HPDE6-E6E7 (cell line): ENCODE results near the gene AGBL4.

Experiments used
- DNase-seq: peaks from one replicate; pipeline ENCODE4 v3.0.0; 2011; ENCODE audit warnings: missing footprints; ENCODE audit errors: extremely low spot score

The AGBL4 gene

DNA sequence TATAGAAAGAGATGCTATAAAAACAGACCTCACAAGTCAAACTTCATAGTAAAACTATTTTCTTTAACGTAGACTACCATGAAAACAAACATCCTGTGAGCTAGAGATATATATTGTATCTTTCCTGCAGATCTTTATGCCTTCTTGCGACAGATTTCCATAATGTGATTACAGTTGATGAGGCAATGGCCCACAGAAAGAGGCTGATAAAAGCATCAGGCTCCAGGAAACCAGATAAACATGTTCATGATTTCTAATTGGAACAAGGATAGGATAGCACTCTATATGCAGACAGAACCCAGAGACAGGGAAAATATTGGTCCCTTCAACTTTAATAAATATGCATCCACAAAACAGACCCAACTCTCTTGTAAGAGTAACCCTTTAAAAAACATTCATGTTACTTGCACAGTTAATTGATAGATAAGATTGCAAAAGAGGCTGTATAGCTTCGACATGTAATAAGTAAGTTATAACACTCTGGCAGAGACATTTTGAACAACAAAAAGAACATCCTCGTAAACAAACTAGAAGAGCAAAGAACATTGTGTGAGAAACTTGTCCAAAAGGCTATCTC is 329.4 kb downstream of the AGBL4 start:
- no peak for DNase-seq

DNA sequence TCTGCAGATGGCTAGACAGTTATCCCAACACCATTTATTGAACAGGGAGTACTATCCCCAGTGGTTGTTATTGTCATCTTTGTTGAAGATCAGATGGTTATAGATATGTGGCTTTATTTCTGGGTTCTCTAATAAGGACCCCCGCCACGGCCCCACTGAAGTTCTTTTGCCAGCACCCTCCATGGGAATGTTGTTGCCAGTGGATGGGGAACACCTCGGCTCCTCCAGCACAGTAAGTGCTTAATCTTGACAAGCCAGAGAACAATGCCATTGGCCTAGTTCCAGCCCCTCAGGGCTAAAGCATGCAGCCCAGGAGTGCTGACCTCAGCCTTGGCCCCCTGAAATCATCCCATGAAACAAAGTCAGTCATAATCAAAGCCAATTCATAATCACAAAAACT is 337.6 kb downstream of the AGBL4 start:
- DNase-seq: no peak

DNA sequence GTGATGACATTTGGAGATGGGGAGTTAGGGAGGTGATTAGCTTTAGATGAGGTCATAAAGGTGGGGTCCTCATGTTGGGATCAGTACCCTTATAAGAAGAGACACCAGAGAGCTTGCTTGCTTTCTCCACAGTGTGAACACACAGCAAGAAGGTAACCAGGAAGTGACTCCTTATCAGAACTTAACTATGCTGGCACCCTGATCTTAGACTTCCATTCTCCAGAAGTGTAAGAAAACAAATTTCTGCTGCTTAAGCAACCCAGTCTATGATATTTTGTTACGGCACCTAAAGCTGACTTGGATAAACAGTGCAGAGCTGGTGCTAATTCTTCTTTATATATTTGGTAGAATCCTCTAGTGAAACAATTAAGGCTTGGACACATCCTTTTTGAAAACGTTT is 346.0 kb downstream of the AGBL4 start:
- DNase-seq: no peak

DNA sequence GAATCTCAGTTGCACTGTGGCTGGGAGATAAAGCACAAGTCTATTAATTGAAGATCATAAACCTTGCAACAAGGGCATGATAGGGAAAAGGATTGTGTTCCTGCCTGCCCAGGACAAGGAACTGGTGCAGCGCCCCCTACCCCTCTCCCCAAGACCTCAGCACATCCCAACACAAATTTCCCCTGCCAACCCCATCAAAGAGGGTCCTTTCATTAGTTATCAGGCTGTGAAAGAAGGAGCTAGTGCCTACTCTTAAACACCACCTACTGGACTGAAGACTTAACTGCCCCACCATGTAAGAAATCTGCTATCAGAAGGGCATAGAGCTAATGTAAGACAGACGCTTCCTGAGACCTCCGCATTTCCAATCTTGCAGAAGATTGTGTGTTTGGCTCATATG is 372.6 kb downstream of the AGBL4 start:
- DNase-seq: no peak

DNA sequence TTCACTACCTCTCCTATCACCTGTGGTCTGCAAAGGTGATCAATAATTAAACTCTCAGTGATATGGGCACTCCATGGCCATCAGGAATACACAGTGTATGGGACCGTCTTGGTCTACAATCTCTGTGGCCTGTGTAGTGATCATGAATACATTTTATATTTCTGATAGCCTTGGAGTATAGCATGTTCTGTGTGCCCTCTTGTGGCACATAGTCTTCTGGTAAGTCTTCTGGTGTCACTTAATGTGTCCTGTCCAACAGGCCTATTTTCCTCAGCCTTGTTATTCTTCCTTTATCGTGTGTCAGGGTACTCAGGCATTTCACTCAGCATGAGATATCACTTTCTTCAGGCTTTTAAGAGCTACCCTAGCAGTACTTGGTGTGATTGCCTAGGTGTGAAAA is 393.6 kb downstream of the AGBL4 start:
- no peak for DNase-seq

DNA sequence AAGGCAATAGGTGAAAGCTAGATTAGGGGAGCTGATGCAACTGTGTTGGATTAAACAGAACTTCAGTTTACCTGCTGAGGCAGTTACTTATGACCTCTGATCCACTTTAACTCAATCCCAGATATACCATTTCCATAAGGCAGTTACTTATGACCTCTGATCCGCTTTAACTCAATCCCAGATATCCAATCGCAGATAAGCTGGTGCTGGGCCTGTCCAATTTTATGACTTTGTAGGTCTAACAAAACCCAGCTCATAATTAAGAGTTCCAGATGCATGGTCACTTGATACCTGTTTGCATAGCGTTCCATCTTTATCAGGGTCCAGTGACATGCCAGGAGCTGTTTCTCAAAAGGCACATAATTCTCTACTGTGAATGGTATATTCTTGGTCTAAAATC is 396.0 kb downstream of the AGBL4 start:
- DNase-seq: no peak

DNA sequence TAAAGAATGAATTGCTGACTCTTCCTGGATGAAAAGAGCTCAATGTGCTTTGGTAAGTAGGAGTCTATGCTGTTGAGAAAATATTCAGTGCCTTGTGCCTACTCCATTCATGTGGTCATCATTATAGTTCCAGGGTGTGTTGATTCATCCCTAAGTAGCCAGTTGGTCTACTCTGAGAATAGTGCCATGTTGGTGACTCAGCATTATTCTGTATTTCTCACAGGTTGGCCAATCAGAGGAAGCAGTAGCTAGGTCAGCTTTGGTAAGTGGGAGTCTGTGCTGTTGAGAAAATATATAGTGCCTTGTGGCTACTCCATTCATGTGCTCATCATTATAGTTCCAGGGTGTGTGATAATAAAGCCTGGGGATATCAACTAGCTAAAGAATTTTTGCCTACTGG is 397.3 kb downstream of the AGBL4 start:
- DNase-seq: no peak

DNA sequence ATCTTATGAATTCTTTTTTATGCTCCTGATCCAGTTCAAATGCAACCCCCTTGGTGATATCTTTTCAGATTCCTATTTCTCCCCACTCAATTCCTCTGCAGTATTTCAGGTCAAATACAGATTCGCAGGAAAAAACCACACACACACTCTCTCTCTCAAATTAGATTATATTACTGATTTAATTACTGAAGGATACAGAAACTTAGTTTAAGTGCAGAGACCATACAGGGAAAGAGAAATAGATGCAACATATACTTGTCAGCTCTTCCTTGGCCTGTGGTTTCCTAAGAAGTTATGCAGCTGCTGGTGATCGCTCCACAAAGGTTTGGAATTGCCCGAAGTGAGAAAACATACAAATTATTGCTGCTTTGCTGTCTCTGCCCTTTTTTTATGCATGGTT is 400.9 kb downstream of the AGBL4 start:
- no peak for DNase-seq

DNA sequence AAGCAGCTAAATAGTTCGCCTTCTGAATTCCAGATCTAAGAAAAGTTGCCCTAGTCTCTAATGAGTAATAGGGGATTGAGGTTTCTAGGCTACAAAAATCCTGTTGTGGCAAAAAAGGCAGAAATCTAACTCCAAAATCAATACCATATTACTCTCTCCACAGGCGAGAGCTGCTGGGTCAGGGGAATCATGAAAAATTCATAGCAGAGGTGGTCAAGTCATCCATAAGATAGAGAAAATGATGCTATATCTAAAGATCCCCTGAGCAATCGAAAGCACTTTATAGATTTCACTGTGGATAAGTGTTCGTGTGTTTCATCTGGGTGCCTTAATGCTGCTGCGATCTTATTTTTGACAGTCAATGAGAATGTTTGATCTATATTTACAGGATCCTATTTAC is 417.7 kb downstream of the AGBL4 start:
- DNase-seq: no peak

DNA sequence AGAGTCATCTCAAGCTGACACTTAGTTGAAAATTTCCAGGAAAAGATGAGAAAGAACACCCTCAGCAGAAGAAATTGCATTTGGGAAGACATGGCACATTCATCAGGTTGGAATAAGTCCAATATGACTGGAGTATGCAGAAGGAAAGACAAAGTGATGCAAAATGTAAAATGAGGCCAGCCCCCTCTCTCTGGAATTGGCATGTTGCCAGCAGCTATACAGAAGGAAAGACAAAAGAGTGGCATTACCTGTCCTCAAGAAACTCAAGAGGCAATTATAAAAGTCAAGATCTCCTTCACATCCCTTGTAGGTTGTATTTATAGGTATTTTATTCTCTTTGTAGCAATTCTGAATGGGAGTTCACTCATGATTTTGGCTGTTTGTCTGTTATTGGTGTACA is 426.3 kb downstream of the AGBL4 start:
- no peak for DNase-seq

DNA sequence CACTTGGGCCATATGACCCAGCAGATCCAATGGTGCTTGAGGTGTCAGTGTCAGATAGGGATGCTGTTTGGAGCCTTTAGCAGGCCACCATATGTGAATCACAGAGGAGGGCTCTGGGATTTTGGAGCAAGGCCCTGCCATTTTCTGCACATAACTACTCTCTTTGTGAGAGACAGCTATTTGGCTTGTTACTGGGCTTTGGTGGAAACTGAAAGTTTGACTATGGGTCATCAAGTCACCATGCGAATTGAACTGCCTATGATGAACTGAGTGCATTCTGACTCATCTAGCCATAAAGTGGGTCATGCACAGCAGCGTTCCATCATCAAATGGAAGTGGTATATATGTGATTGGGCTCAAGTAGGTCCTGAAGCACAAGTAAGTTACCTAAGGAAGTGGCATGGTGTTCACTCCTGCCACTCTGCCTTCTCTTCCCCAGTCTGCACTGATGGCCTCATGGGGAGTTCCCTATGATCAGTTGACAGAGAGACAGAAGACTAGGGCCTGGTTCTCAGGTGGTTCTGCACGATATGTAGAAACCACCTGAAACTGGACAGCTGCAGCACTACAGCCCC is 447.3 kb downstream of the AGBL4 start:
- DNase-seq: no peak

DNA sequence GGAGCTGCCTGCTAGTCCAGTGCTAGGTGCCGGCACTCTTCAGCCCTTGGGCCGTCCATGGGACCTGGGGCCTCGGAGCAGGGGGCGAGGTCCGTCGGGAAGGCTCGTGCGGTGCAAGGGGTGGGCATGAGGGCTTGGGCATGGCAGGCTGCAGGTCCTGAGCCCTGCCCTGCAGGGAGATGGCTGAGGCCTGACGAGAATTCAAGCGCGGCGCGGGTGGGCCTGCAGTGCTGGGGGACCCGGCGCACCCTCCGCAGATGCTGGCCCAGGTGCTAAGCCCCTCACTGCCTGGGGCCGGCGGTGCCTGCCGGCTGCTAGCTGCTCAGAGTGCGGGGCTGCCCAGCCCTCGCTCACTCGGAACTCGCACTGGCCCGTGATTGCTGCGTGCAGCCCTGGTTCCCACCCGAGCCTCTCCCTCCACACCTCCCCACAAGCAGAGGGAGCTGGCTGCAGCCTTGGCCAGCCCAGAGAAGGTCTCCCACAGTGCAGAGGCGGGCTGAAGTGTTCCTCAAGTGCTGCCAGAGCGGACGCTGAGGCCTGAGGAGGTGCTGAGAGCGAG is 467.0 kb downstream of the AGBL4 start:
- DNase-seq: no peak

DNA sequence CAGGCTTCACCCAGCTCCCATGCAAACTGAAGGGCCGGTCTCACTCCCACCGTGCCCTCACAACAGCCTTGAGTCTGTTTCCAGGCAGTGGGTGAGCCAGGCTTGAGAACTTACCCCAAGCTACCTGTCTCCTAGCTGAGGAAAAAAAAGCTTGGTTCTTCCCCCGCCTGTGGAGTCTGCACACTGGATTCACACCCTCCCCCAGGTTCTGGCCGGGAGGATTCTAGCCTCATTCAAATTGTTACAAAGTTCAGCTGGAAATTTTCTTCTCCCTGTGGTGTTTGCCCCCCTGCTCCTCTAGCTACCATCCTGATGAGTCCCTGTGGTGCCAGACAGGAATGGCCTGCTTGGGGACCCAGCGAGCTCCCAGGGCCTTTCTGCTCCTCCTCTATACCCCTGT is 471.7 kb downstream of the AGBL4 start:
- no peak for DNase-seq

DNA sequence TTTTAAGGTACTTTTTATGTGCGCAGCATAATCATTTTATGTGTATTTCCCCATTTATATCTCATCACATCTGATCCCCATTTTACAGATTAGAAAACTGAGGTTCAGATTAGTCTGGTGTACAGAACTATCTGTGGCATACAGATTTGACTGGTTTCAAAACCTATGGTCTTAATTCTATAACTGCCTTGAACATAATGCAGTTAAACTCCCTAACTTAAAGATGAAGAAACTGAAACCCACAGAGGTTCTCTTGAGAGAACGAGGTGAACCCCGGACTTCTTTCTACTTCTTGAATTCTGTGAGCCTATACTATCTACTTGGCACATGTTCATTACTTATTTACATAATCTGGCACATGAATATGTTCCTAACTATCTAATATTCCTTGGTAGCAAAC is 479.1 kb downstream of the AGBL4 start:
- no peak for DNase-seq

DNA sequence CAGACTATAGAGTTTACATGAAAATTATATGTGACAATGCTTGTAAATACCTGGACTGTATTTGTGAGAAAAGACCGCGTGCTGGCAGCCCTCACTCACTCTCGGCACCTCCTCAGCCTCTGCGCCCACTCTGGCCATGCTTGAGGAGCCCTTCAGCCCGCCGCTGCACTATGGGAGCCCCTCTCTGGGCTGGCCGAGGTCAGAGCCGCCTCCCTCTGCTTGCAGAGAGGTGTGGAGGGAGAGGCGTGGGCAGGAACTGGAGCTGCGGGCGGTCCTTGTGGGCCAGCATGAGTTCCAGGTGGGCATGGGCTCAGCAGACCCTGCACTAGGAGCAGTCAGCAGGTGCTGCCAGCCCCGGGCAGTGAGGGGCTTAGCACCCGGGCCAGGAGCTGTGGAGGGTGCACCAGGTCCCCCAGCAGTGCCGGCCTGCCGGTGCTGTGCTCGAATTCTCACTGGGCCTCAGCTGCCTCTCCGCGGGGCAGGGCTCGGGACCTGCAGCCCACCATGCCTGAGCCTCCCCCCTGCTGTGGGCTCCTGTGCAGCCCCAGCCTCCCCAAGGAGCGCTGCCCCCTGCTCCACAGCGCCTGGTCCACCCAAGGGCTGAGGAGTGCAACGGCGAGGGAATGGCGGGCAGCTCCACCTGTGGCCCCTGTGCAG is 482.5 kb downstream of the AGBL4 start:
- no peak for DNase-seq

DNA sequence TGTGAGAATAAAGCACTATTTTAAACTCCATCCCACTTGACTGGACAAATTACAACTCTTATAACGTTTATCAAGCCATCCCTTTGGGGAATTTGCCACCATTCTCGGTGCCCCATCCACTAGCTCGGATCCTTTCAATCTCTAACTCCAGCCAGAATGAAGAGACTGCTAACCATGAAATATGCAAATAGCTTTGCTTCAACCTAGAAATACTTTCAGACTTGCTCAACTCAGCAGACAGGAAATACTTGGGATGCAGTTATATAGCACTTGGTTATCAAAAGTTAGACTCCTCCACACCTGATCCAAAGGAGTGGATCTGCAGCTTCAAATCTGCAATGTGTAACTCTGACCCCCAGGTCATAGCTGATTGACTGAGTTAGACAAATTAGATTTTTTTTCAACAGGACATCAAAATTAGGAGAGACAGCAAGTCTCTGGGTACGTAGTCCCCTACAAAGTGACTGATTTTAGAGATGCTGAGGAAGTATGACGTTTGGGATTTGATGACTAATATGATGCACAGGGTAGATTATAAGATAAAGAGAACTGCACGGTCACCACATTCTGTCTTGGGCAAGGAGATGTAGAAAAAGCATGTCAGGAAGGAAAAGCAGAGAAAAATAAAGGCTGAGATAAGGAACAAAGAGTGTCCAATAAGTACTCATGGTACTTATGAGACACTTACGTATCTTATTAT is 496.0 kb downstream of the AGBL4 start:
- DNase-seq: no peak

DNA sequence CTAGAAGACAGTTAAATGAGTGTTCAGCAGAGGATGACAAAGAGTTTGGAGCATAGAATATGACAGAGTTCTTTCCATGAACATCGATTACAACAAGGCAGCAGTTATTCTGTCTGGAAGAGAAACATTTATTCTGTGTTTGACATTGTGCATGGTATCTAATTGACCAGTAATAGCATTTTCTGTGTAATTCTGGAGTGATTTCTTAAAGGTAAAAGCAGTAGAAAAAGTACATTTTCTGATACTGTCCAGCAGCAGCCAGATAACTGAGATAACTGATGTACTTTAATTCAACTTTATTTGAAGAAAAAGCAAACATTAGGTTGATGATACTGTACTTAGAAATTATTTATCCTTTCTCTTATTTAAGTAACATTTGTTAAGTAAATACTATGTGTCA is 497.1 kb downstream of the AGBL4 start:
- DNase-seq: no peak

DNA sequence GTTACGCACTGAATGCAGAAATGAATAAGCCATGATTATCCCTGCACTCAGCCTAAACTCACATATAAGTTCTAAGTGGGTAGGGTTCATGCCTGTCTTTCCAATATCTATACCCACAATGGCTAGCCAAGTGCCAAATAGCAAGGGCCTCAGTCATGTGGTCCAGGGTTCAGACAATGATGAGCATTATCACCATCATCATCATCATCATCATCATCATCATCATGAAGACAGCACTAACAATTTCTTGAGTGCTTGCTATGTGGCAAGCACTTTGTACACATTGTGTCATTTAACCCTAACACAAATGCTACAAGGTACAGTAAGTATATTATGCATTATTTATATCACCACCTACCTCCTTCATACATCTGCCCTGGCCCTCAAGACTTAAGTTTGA is 500.0 kb downstream of the AGBL4 start:
- DNase-seq: no peak

DNA sequence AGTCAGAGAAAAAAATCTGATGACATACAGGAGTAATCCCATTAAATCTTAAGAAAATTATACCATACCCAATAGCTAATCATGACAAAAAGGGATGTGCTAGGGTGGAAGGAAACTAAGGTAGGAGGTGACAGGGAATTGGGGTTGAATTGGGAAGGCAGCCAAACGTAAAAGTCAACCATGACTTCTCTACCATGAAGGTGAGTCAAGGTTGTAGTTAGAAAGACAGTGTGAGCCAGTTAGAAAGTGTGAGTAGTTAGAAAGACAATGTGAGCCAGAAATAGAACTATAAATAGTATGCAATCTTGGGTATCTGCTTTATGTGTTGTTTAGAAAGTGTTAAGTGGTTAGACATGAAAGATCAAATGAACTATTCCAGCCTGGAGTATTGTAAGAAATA is 556.8 kb downstream of the AGBL4 start:
- no peak for DNase-seq

DNA sequence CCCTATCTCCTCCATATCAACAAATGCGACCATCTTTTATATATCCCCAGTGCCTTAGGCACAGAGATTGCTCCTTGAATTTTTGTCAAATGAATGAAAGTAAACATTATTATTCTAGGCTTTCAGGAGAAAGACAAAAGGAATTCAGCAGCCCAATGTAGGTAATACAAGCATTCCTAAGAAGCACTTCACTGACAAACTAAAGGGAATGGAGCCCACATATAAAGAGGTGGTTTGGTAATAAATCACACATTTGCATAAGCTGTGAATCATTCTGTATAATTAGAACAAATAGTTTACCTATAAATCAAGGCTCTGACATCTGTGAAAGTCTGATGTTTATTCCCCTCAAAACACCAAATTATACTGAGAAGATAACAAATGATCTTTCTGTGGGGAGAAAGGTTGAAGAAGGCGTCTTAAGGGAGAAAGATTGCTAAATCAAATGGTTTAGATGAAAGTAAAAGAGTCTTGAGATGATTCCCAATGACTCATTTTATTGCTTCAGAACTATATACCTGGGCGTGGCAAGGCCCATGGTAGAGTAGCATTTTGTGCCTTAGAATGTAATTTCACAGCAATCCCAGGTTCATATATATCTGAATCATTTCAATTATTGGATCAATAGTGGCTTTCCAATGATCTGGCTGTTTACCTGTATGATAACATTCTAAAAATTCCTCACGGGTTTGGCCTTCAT is 558.1 kb downstream of the AGBL4 start:
- no peak for DNase-seq

DNA sequence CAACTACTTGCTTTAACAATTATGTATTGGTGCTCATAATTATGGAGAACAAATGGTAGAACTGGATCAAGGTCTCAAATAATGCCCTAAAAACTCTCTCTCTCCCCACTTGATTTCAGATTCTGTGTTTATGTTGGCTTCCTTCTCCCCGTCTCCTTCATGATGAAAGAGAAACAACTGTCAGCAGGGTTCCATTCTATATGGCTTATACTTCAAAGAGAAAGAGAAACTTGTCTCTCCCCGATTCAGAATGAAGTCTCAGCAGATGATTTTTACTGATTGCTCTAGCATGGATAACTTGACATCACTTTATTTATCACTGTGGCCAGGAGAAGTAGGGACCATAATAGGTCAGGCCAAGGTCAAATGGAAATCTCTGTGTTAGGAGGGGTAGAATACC is 575.6 kb downstream of the AGBL4 start:
- DNase-seq: no peak

DNA sequence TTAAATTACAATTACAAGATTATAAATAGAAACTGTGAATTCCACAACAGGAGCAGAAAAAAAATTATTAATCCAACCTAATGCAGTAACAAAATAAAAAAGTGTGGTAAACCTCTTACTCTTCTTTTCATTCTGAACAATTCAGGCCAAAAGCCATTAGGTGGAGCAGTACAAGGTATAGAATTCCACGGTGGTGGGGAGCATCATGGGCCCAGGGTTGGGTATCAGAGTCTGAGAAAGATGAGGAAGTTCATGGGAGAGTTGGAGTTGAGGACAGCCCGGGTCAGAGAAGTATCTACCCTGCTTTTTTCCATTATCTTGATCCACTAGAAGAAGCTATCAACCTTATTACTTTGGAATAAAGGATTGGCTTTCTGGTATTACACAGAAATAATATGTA is 586.9 kb downstream of the AGBL4 start:
- DNase-seq: no peak
